Coronary artery (tissue), 2 donors: Measurements from ENCODE around the gene HIPK2.

Experiments
- DNase-seq: peaks from one replicate; pipeline ENCODE4 v3.0.0-alpha.2; 2017; ENCODE audit warnings: low spot score
- H3K27ac ChIP-seq, 2 donors: fragments of 200-600 bp; sonication (generic); one replicate each; pipeline ENCODE4 v1.5.1; 2016 to 2019
- H3K4me3 ChIP-seq: fragments of 200-600 bp; sonication (generic); 2 replicates; pipeline ENCODE4 v1.5.1; 2016; ENCODE audit warnings: mild to moderate bottlenecking, moderate library complexity
- CTCF ChIP-seq: fragments of 200-600 bp; sonication (generic); IDR thresholded peaks from one replicate; pipeline ENCODE4 v1.5.1; 2019; ENCODE audit warnings: antibody characterized with exemption

HIPK2 gene

GRCh38 chr7:139660317-139661042 lies 117.3 kb downstream of the HIPK2 start:
- TF ChIP-seq CTCF = no peak
- Histone ChIP-seq H3K4me3 (no peak overlapping the region), H3K27ac (no peak overlapping the region)
- DNase-seq = no peak

DNA sequence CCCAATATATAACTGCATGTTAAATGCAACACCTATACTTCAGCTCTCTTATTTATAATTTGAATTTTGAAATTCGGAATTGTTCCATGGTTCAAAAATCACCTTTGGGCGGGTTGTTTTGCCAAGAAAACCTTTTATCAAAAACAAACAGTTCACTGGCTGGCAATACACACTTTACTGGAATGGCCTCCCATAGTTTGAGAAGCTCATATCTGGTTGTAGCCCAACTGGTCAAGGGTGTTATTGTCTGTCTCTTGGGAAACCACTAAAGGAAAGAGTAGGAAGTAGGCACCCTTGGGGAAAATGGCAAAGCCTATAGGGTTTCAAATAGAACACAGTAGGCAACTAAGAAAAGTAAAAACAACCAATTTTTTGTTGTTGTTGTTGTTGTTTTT lies 117.9 kb downstream of the HIPK2 start:
- Histone ChIP-seq H3K27ac (no peak overlapping the region), H3K4me3 (no peak overlapping the region)
- no peak for TF ChIP-seq CTCF
- no peak for DNase-seq

- Histone ChIP-seq H3K27ac (no peak overlapping the region), H3K4me3 (no peak overlapping the region)
- TF ChIP-seq CTCF = no peak
- no peak for DNase-seq
These were observed 118.7 kb downstream of the HIPK2 start for GRCh38 chr7:139658908-139659675.

DNA sequence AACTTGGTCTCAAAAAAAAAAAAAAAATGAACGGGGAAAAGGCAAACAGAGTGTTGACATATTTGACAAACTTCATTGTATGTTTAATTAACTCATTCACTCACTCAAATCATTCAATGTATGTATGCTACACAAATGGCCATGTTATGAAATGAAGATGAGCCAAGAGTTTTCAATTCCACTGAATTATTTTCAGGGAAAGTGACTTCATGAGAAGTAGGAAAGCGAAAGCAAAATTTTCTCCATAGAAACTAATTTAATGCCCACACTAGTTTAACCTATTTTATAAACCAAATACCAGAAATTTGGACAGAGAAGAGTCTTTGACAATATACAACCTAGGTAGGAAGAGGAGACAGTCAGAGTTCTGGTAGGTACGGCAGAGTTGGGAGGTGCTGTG lies 119.5 kb downstream of the HIPK2 start:
- H3K4me3 ChIP-seq = no peak overlapping the region
- H3K27ac ChIP-seq = no peak overlapping the region
- no peak for TF ChIP-seq CTCF
- DNase-seq = no peak

- H3K4me3 ChIP-seq = no peak overlapping the region
- no peak overlapping the region for H3K27ac ChIP-seq
- DNase-seq = no peak
- no peak for TF ChIP-seq CTCF
These were observed 120.1 kb downstream of the HIPK2 start for GRCh38 chr7:139657725-139658124.

DNA sequence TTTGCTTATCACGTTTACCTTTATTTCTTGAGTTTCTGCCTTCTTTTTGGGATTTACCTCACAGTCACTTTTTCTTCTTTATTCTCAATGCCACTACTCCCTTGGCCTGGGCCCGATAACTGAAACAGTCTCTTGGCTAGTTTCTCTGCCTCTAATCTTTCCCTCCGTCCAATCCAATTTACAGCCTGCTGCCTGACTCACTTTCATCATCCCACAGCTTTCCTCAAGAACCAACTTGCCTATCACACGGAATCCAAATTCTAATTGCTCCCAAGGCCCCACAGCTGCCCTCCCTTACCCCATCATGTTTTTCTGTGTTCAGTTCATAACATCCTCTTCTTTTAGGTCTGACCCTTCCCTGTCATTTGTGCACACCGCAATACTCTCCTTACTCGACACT lies 121.4 kb downstream of the HIPK2 start:
- H3K4me3 ChIP-seq = no peak overlapping the region
- no peak for TF ChIP-seq CTCF
- no peak overlapping the region for H3K27ac ChIP-seq
- no peak for DNase-seq

DNA sequence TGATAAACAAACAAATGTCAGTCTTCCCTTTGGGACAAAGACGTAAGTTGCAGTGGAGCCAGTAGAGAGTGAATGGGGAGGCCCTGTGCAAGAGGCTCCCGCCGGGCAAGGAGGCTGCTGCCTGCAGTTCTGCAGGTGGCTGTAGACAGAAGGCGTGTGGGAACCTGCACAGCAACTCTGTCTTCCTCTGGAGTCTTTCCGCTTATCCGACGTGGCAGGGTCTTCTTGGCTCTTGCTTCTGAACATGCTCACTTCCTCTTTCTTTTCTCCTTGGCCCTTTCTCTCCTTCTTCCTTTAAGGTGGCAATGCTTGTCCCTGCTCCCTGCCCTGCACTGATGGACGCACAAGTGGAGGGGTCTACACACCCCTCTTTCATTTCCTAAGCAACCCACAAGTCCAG lies 122.5 kb downstream of the HIPK2 start:
- Histone ChIP-seq H3K27ac (no peak overlapping the region), H3K4me3 (no peak overlapping the region)
- DNase-seq = no peak
- TF ChIP-seq CTCF = no peak
